Activated CD4-positive, alpha-beta T cell treated with anti-CD3 and anti-CD28 coated beads, Interleukin-2, amount 50 U/mL, for 1 hour (primary cell): Measurements from ENCODE around the gene BCL2L13.
"Not testable (repeated sequence)": the region's sequence is repeated elsewhere in the genome, so short reads cannot be mapped to it uniquely, and the experiment has no call there.

Experiments
- DNase-seq: peaks from one replicate; pipeline ENCODE4 v3.0.0-alpha.2; 2020

Gene BCL2L13

DNA sequence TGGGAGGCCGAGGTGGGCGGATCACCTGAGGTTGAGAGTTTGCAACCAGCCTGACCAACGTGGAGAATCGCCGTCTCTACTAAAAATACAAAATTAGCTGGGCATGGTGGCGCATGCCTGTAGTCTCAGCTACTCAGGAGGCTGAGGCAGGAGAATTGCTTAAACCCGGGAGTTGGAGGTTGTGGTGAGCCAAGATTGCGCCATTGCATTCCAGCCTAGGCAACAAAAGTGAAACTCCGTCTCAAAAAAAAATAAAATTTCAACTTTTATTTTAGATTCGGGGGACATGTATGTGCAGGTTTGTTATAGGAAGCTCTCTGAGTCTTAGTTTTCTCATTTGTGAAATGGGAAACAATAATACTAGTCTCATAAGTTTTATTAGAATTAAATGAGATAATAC is 58.6 kb downstream of the BCL2L13 start:
- DNase-seq = not testable (repeated sequence)

DNA sequence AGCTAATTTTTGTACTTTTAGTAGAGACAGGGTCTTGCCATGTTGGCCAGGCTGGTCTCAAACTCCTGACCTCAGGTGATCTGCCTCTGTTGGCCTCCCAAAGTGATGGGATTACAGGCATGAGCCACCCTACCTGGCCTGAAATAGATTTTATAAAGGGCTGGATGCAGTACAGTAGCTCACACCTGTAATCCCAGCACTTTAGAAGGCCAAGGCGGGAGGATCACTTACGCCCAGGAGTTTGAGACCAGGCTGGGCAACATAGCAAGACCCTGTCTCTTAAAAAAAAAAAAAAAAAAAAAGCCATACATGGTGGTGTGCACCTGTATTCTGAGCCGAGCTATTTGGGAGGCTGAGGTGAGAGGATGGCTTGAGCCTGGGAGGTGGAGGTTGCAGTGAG is 59.7 kb downstream of the BCL2L13 start:
- not testable (repeated sequence) for DNase-seq

GRCh38 chr22:17698948-17699347 is 60.4 kb downstream of the BCL2L13 start:
- DNase-seq = no peak

DNA sequence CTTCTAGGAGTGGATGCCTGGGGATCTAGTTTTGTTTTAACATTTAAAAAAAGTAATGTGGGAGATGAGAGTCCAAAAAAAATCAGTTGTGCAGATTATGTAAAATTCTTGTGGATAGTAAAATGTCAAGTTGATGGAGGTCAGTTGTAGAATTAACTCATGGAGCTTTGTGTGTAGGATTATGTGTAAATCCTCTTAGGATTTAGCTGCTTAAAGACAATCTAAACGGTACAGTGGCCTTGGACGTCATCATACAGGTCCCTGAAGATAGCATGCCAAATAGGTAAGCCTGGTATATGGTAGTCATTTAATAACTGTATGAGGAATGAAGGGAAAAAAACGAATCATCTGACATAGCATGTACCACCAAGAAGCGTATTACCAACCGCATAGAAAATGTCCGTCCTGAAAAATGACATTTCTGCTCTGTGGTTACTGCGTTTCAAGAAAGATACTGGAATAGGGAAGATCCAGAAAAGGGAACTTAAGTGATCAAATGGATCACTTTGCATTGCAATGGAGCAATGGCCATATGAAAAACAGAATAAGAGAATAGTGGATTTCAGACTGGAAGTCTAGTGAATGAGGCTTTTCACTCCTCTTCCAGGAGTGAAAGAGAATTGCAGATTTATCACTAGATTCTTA is 61.3 kb downstream of the BCL2L13 start:
- no peak for DNase-seq

DNA sequence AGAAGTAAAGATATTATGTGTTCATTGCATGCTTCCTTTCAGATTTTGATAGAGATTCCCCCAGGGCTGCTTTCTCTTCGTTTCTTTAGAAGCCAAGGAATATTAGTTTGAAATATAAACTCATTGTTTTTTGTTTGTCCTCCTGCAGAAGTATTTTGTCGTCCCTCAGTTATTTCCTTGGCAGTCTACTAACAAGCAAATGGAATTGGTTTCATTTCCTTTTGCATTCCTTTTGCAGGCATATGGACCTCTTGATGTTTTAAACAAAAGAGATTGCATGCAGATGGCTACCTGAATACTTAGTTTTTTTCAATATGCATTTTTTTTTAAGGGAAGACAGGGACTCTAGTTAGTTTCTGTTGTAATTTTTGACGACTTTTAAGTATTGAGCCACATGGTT is 62.2 kb downstream of the BCL2L13 start:
- DNase-seq = no peak

DNA sequence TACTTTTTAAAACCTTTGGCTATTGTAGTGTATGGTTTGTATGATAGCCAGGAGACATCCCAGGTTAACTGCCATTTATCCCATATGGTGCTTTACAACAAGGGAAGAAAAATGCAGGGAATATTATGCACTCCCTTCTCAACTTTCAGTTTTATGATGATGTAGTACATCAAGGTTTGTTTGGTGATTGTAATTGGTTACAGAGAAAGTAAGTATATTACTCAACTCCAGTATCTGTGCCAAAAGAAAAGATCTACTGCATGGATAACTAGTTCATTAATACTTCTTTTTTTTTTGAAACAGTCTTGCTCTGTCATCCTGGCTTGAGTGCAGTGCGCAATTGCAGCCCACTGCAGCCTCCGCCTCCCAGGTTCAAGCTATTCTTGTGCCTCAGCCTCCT is 65.3 kb downstream of the BCL2L13 start:
- no peak for DNase-seq

DNA sequence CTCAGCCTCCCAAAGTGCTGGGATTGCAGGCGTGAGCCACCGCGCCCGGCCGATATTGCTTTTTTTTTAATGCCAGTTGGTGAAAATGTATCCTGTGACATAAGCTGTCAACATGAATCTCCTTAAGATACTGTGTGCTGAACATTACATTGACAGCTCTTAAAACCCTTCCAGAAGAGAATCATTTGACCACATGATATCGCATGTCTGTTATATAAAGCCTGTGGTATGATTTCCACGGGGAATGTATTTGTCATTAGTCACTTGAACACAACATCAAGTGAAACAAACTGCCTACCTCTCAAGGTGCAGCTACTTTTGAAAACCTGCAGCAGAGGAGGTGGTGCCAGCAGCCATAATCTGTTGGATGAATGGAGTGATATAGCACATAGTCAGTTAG is 67.0 kb downstream of the BCL2L13 start:
- no peak for DNase-seq

GRCh38 chr22:17705951-17706900 is 67.7 kb downstream of the BCL2L13 start:
- peak; percentile 5 for DNase-seq

DNA sequence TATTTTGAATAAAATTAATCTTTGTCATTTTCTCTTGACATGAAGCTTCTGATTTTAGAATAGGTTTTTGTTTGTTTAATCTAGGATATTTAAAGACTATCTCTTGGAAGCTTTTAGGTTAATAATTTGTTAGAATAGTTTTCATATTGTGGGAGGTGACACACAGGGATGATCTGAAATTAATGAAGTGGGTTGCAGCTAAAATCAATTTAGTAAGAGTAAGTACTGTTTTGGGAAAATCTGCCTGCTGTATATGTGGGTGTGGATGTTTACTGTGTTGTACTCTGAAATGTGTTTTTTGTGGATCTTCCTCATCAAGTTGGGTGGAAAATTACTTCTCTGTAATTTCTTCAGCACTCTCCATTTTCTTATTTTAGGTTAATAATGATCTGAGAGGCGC is 68.4 kb downstream of the BCL2L13 start:
- DNase-seq = no peak

DNA sequence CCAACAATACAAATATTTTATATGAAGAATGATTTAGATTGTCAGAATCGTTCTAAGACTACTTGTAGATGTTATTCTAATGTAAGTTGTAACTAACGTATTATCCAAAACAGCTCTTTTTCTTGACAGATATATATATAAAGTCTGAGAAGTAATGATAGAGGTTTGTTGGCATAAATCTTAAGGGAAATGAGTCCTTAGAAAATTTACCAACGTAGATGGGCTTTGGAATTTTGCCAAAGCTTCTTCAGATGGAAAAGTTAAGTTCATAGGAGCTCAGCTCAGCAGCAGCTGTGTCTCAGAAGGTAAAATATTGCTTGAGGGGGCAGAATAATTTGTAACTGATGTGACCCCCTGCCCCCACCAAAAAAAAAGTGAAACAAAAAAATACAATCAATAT is 69.0 kb downstream of the BCL2L13 start:
- no peak for DNase-seq

DNA sequence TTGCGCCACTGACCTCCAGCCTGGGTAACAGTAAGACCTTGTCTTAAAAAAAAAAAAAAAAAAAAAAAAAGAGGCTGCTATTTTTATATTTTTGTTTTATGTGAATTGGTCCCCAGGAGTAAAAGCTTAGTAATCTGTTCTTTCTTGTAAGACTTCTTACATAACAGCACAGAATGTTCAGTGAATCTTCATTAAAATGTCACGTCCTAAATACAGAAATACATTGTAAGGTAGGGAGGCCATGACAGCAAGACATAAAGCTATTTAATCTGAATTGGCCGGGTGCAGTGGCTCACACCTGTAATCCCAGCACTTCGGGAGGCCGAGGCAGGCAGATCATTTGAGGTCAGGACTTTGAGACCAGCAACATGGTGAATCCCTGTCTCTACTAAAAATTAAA is 71.5 kb downstream of the BCL2L13 start:
- DNase-seq = no peak

- no peak for DNase-seq
These were observed 73.9 kb downstream of the BCL2L13 start for GRCh38 chr22:17712441-17712840.

GRCh38 chr22:17716529-17716928 is 78.0 kb downstream of the BCL2L13 start:
- DNase-seq = no peak

DNA sequence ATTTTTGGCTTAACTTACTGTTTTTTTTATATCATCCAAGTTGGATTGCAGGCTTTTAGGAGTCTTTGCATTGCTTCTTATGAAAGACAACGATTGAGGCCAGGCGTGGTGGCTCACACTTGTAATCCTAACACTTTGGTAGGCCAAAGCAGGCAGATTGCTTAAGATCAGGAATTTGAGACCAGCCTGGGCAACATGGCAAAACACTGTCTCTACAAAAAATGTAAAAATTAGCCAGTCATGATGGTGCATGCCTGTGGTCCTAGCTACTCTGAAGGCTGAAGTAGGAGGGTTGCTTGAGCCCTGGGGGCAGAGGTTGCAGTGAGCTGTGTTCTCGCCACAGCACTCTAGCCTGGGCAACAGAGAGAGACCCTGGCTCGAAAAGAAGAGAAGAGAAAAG is 79.2 kb downstream of the BCL2L13 start:
- no peak for DNase-seq

- no peak for DNase-seq
These were observed 81.4 kb downstream of the BCL2L13 start for GRCh38 chr22:17719911-17720310.

DNA sequence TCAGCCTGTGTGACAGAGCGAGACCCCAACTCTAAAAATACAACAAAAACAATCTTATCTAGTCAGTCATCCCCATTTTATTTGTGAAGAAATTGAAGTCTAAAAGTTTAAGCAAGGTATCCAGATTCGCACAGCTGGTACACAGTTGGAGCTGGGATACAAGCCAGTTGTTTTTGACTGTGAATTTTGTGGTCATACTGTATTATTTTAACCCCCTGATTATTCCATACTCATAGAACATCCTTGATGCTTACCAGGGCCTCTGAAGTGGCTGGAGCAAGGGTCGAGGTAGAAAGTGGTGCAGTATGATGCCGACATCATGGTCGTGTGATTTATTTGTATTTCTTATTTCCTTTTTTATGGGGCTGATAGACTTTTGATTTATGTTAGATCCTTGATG is 85.7 kb downstream of the BCL2L13 start:
- no peak for DNase-seq

DNA sequence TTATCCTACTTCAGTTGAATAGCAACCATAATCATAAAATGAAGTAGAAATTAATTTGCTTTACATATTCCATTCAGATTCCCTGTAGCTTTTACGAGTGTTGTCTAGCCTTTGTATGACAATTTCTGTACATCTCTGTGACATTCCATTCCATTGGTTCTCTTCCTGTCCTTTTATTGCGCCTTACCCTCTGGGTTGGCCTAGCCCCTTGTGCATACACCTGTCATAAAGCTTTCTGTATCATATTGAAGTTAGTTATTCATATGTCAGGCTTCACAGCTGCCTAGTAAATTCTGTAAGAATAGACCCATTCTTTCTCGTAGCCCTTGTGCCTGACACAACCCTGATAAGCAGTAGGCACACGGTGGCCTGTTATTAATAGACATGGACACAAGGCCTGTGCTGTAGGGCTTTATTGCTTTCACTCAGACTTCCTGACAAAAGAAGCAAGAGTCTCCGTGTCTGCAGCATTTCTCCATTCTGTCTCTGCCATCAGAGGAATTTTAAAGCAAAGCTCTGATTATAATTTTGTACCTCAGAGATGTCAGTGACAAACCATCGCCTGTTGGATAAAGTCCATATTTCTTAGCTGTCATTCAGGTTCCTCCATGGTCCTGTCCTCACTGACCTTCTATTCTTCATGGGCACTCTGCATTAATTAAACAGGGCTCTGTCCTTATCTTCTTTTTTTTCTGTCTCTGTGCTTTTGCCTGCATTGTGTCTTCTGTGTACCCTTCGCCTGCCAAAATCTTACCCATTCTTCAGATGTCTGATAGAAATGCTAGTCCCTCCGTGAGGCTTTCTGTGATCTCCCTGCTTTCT is 86.3 kb downstream of the BCL2L13 start:
- no peak for DNase-seq

GRCh38 chr22:17725500-17725796 is 86.9 kb downstream of the BCL2L13 start:
- no peak for DNase-seq

DNA sequence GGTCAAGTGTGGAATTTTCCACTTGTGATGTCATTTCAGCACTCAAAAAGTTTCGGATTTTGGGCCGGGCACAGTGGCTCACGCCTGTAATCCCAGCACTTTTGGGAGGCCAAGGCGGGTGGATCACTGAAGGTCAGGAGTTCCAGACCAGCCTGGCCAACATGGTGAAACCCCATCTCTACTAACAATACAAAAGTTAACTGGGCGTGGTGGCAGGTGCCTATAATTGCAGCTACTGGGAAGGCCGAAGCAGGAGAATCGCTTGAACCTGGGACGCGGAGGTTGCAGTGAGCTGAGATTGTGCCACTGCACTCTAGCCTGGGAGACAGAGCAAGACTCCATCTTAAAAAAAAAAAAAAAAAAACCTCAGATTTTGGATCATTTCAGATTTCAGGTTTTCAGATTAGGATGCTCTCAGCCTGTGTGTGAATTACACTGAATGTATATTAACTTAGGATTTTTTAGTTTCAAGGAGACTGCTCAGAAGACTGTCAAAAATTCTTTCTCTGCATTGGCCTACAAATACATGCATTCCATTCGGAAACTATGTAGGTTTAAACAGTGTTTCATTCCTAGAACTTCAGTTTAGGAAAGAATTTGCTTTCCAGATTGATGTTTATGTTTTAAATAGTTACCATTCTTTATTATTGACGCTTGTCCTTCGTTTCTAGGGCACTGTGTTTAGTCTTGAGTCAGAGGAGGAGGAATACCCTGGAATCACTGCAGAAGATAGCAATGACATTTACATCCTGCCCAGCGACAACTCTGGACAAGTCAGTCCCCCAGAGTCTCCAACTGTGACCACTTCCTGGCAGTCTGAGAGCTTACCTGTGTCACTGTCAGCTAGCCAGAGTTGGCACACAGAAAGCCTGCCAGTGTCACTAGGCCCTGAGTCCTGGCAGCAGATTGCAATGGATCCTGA is 87.7 kb downstream of the BCL2L13 start:
- DNase-seq = no peak

GRCh38 chr22:17726928-17727897 is 88.7 kb downstream of the BCL2L13 start:
- DNase-seq = no peak

GRCh38 chr22:17728786-17729185 is 90.2 kb downstream of the BCL2L13 start:
- no peak for DNase-seq
